Measurements from ENCODE around the gene INPP5D. TPM values are rescaled to one million over a fixed set of nuclear protein-coding genes. Genes with fewer than 3 reads are reported as not detected.

Gene INPP5D
- polyA plus RNA-seq, 10 donors, result 4.7 to 9.5 (median 7.2) TPM

- DNase-seq, result no peak
Measured at GRCh38 chr2:233234996-233235395, 174.9 kb downstream of the INPP5D start.

DNA sequence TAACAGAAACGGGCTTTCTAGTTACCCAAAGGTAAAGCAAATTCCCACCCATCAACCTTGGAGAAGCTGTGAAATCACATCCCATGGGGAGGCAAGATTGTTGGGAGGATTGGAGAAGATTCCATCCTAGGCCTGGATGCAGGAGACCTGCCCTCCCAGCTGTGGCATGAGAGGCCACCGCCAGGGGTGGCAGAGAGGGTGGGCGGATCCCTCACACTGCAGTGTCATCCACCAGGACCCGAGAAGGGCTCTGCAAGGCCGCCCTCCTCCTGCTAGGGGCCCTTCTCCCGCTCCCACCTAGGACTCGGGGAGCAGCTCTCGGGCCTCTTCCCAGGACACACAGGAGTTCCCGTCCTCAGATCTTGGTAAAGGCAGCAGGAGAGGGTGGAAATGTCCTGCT, 175.8 kb downstream of the INPP5D start:
- no peak for DNase-seq

DNA sequence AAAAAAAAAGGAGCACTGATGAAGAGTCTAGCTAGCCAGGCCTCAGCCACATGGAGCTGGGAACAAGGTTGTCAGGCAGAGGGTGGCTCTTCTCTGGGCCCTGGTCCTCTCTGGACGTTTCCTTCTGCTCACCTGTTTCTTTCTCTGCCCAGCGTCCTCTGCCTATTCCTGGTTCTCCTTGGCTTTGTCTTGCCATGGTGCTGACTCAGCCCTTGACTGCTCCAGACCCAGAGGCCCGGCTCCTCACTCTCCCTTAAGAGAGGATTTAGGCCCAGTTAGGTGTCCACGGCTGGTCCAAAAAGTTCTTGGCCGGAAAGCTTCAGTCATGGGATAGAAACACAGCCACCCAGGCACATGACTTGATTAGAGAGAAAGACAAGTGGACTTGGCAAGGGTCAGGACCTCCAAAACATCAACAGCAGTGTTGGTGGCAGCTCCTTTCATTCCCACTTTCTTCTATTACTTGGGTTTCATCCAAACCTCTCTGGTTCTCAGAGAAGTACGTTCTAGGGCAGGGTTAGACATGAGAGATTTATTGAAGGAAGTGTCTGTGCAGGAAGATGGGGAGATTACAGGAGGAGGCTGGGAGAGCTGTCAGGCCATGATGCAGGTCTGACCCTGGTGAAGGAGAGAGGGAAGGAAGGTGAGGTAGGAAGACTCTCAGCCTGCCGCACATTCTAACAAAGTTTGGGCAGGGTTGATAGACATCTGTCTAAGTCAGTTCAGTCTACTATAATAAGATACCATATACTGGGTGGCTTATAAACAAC, 176.9 kb downstream of the INPP5D start:
- DNase-seq, result no peak

DNA sequence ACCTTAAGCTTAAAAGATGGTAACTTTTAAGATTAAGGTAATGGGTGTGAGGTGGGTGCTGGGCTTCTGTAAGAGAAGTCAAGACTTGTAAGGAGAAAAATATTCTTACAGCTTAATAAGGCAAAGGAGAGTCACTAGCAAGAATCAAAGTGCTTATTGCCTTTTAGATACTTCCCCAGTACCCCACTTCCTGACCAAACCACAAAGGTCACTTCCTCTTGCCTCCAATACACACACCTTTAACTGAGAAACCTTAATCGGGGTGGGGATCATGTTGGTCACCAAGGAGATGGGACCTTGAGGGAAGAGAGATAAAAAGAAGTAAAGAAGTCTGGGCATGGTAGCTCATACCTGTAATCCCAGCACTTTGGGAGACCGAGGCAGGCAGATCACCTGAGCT, 180.8 kb downstream of the INPP5D start:
- no peak for DNase-seq

DNA sequence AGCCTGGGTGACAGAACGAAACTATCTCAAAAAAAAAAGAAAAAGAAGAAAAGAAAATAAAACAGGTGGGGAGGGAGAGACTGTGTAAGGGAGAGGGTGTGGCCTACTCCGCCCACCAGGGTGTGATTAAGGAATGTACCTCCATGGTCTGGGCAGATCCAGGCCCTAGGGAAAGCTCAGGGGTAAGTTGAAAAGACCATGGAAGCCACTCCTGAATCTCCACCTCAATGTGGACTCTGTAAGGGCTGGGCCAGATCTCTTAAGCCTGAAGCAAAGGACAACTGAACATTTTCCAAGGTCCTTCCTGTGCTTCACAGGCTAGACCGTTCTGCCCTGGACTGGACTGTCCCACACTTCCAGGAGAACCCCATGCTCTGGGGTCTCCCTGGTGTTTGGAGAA, 181.7 kb downstream of the INPP5D start:
- no peak for DNase-seq

- peak in 1 of 3 donors; percentile 13 for DNase-seq
Measured at GRCh38 chr2:233242231-233242927, 182.2 kb downstream of the INPP5D start.

DNA sequence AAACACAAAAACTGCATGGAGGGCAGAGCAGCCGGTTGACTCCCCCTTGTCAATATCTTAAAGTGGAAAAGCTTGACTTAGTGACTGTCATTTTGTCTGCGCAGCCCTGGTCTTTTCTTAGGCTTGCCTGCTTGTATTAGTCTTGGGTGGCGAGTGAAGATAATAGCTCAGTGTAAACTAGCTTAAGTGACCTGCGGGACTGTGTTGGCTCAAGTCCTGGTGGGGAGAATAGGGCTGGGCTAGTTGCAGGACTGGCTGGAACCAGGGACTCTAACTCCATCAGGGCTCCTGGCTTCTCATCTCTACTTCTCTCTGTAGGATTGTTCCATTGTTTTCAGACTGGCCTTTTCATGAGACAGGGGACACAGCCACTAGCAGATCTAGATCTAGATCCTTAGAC, 183.2 kb downstream of the INPP5D start:
- DNase-seq, result no peak

DNA sequence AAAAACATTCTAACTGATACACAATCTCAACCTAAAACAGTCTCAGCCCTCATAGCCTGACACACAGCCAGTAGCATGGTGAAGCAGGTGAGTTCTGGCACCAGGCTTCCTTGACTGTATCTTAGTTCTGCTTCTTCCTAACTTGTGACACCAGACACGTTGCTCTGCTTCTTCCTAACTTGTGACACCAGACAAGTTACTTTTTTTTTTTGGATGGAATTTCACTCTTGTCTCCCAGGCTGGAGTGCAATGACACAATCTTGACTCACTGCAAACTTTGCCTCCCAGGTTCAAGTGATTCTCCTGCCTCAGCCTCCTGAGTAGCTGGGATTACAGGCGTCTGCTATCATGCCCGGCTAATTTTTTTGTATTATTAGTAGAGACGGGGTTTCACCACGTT, 184.7 kb downstream of the INPP5D start:
- no peak for DNase-seq

- DNase-seq, result no peak
Measured at GRCh38 chr2:233245406-233245805, 185.3 kb downstream of the INPP5D start.

DNA sequence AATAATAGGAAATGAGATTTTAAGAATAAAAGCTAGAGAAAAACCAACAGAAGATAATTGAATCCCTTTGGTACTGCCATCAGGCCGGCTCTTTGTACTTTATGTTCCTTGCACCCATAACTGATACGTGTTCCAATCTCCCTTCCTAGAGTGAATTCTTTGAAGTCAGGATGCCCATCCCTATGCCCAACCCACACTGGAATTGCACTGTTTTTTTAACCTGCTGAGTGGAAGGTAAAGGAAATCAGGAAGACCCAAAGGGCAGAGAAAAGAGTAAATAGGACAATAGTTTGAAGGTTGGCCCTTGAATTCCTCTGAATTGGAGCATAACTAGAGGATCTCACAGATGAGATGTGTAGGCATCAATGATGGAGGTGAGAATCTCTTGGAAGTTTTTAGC, 187.0 kb downstream of the INPP5D start:
- no peak for DNase-seq

DNA sequence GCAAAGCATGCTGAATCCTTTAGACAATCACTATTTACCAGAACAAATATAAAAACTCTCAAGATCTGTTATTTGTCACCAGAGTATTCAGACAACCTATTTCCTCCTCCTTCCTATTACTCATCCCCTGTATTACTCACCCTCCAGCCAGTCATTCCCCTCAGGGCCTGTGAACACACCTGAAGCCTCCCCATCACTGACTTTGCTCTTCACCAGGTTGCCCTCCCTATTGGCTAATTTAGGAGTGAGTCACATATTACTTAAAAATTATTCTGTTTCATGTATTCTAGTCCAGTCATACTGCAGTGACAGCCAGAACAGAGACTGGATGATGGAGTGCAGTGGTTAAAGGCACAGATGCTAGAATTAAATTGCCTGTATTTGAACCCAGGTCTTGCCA, 187.6 kb downstream of the INPP5D start:
- DNase-seq, result no peak

DNA sequence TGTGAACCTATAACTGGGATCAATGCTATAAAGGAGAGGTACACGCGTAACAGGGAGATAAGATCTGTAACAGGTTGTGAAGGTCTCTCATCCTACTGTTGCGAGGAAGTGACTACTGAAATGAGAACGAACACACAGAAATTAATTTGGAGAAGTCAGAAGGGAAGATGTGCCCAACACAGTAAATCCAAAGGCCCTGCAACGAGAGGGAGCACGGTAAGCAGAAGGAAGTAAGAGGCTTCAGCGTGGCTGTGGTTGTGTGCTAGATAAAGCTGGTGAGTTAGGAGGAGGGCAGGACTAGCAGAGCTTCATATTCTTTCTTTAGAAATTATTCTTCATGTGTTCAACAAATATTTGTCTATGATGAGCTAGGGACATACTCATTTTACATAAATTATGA, 188.9 kb downstream of the INPP5D start:
- no peak for DNase-seq

DNA sequence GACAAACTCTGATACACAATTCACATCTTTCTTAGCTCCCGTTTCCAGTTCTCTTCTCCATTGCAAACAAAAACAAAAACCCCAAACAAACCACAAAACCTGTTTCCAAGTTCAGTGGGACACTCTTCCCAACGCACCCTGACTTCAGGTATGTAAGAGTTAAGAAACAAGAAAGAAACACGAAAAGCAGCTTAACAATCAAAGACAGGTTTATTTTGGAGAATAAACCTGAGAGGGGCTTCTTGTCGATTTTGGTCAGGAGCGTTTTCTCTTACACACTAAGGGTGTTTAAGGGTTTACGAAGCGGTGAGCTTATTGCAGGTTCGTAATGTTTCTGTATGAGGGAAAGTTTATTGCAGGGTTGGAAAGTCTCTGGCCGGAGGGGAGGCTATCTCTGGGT, 190.4 kb downstream of the INPP5D start:
- no peak for DNase-seq

DNA sequence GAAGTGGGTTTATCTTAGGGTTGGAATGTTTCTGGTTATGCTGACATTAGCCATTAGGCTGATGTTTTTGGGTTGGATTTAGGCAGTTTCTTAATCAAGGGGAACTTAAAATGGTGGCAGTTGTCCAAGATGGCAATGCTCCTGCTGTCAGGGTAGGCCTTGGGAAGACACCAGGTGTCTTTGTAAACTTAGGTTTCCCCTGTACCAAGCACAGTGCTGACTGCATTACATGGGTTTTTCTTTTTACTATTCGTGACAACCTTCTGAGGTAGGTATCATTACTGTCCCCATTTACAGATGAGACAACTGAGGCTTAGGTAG, 190.8 kb downstream of the INPP5D start:
- no peak for DNase-seq

- peak; percentile 96 to 99 (median 97) for DNase-seq
Measured at GRCh38 chr2:233251306-233252116, 191.4 kb downstream of the INPP5D start, which contains the start of gene ATG16L1. ATG16L1 (plus strand) TSS chr2:233251673; CDS start chr2:233251828, 155 bp downstream.

- no peak for DNase-seq
Measured at GRCh38 chr2:233252227-233252626, 192.1 kb downstream of the INPP5D start.

GRCh38 chr2:233255151-233255550, 195.0 kb downstream of the INPP5D start:
- no peak for DNase-seq

DNA sequence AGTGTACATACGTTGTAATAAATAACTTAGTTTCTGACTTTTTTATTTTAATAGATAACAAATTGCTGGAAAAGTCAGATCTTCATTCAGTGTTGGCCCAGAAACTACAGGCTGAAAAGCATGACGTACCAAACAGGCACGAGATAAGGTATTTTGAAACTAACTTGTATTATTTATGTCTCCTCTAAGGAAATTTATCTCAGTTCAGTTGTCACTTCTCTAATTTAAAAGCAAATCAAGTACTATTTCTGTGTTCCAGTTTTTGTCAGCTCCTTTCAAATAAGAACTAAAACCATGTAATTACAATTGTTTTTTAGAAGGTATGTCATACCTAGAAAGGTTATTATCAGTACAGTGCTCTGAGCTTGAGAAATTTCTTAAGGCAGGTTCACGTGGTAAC, 195.9 kb downstream of the INPP5D start:
- no peak for DNase-seq
